ENCODE data around the gene MOCS1.

MOCS1 gene

GRCh38 chr6:39931607-39932006, 2.7 kb downstream of the MOCS1 start:
- H3K36me3 ChIP-seq (replicated peaks; ENCODE audit: low read depth, low read length) = no peaks in the 10 kb centered on the region
- H3K9me3 ChIP-seq (ENCODE audit: insufficient read depth, low read length) = no peaks in the 10 kb centered on the region
- no peaks in the 10 kb centered on the region for H3K79me2 ChIP-seq (ENCODE audit: low read length)
- no peak overlapping the region for H3K4me3 ChIP-seq (ENCODE audit: low read length)
- peaks cover 12% of the 10 kb centered on the region for H3K4me1 ChIP-seq (ENCODE audit: low read length)
- peaks cover 42% of the 10 kb centered on the region for H3K27me3 ChIP-seq (ENCODE audit: low read depth, low read length)
- no peak overlapping the region for H3K9ac ChIP-seq (ENCODE audit: low read length)
- no peaks in the 10 kb centered on the region for H4K20me1 ChIP-seq (ENCODE audit: insufficient read depth, low read length)
- H3K4me2 ChIP-seq (ENCODE audit: low read length) = no peak overlapping the region
- H2AFZ ChIP-seq (ENCODE audit: low read depth, low read length) = no peak overlapping the region
- no peak overlapping the region for H3K27ac ChIP-seq (ENCODE audit: low read length)
- TF ChIP-seq EZH2phosphoT487 (IDR thresholded peaks at IDR 0.05; ENCODE audit: low read depth) (no peak), CTCF (IDR thresholded peaks at IDR 0.05; ENCODE audit: low read depth, low read length) (no peak)

- no peaks in the 10 kb centered on the region for H3K9me3 ChIP-seq (ENCODE audit: insufficient read depth, low read length)
- no peak overlapping the region for H3K27ac ChIP-seq (ENCODE audit: low read length)
- H3K4me2 ChIP-seq (ENCODE audit: low read length) = no peak overlapping the region
These were observed 3.7 kb downstream of the MOCS1 start for GRCh38 chr6:39930540-39930939.

GRCh38 chr6:39929733-39930461, 4.4 kb downstream of the MOCS1 start:
- H3K27ac ChIP-seq (ENCODE audit: low read length) = no peak overlapping the region
- H4K20me1 ChIP-seq (ENCODE audit: insufficient read depth, low read length) = no peaks in the 10 kb centered on the region
- no peaks in the 10 kb centered on the region for H3K9me3 ChIP-seq (ENCODE audit: insufficient read depth, low read length)
- peaks cover 12% of the 10 kb centered on the region for H3K4me1 ChIP-seq (ENCODE audit: low read length)
- no peak overlapping the region for H3K4me2 ChIP-seq (ENCODE audit: low read length)
- no peaks in the 10 kb centered on the region for H3K36me3 ChIP-seq (replicated peaks; ENCODE audit: low read depth, low read length)
- peaks cover 34% of the 10 kb centered on the region for H3K27me3 ChIP-seq (ENCODE audit: low read depth, low read length)
- no peak overlapping the region for H3K4me3 ChIP-seq (ENCODE audit: low read length)
- TF ChIP-seq CTCF (IDR thresholded peaks at IDR 0.05; ENCODE audit: low read depth, low read length) (no peak), EZH2phosphoT487 (IDR thresholded peaks at IDR 0.05; ENCODE audit: low read depth) (no peak)
- H3K9ac ChIP-seq (ENCODE audit: low read length) = no peak overlapping the region
- H2AFZ ChIP-seq (ENCODE audit: low read depth, low read length) = no peak overlapping the region
- H3K79me2 ChIP-seq (ENCODE audit: low read length) = no peaks in the 10 kb centered on the region

More at GRCh38 chr6:39930540-39930939, 3.7 kb downstream of the MOCS1 start:
- TF ChIP-seq CTCF (IDR thresholded peaks at IDR 0.05; ENCODE audit: low read depth, low read length) = no peak
- TF ChIP-seq EZH2phosphoT487 (IDR thresholded peaks at IDR 0.05; ENCODE audit: low read depth) = no peak
- Histone ChIP-seq H3K4me1 (ENCODE audit: low read length) (peaks cover 12% of the 10 kb centered on the region), H4K20me1 (ENCODE audit: insufficient read depth, low read length) (no peaks in the 10 kb centered on the region), H2AFZ (ENCODE audit: low read depth, low read length) (no peak overlapping the region), H3K36me3 (replicated peaks; ENCODE audit: low read depth, low read length) (no peaks in the 10 kb centered on the region), H3K79me2 (ENCODE audit: low read length) (no peaks in the 10 kb centered on the region), H3K4me3 (ENCODE audit: low read length) (no peak overlapping the region), H3K9ac (ENCODE audit: low read length) (no peak overlapping the region), H3K27me3 (ENCODE audit: low read depth, low read length) (peaks cover 34% of the 10 kb centered on the region)

- TF ChIP-seq EZH2phosphoT487 (IDR thresholded peaks at IDR 0.05; ENCODE audit: low read depth) (no peak), CTCF (IDR thresholded peaks at IDR 0.05; ENCODE audit: low read depth, low read length) (no peak)
- Histone ChIP-seq H3K4me3 (ENCODE audit: low read length) (no peak overlapping the region), H3K9me3 (ENCODE audit: insufficient read depth, low read length) (no peaks in the 10 kb centered on the region), H3K27ac (ENCODE audit: low read length) (no peak overlapping the region), H4K20me1 (ENCODE audit: insufficient read depth, low read length) (no peaks in the 10 kb centered on the region), H3K4me2 (ENCODE audit: low read length) (no peak overlapping the region), H3K27me3 (ENCODE audit: low read depth, low read length) (peaks cover 34% of the 10 kb centered on the region), H3K36me3 (replicated peaks; ENCODE audit: low read depth, low read length) (no peaks in the 10 kb centered on the region), H3K79me2 (ENCODE audit: low read length) (no peaks in the 10 kb centered on the region), H3K9ac (ENCODE audit: low read length) (no peak overlapping the region), H2AFZ (ENCODE audit: low read depth, low read length) (no peak overlapping the region), H3K4me1 (ENCODE audit: low read length) (peaks cover 12% of the 10 kb centered on the region)
These were observed 5.1 kb downstream of the MOCS1 start for GRCh38 chr6:39929039-39929732.

Measured in OCI-LY3 (cell line).